GM10847 (cell line): ENCODE measurements around the gene JPH3.

ENCODE experiments used
- POLR2A ChIP-seq: IDR thresholded peaks from 2 replicates; pipeline ENCODE4 v1.6.1; 2011; ENCODE audit not compliant: insufficient read length; ENCODE audit errors: extremely low read depth

The JPH3 gene

DNA sequence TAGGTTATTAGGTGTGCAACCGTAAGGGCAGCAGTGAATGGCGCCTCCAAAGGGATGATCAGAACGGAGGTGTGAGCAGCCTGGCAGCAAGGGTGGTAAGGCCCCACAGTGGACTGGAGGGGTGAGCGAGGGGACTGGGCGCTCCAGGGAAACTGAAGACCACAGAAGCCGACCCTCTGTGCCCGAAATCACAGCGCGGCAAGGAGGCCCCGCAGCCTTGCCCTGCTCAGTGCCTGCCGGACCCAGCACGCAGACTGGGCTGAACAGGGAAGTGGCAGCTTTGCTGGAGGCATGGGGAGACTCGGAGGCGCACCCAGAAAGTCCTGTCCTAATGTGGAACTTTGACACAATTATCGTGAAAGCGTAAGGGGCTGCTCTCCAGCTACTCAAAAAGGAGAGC, 125.0 kb downstream of the JPH3 start:
- no peak for TF ChIP-seq POLR2A

- no peak for TF ChIP-seq POLR2A
Observed at GRCh38 chr16:87728026-87728425, 125.7 kb downstream of the JPH3 start.

GRCh38 chr16:87729266-87729954, 127.1 kb downstream of the JPH3 start:
- no peak for TF ChIP-seq POLR2A

- no peak for TF ChIP-seq POLR2A
Observed at GRCh38 chr16:87731607-87732006, 129.3 kb downstream of the JPH3 start.

GRCh38 chr16:87733190-87733589, 130.9 kb downstream of the JPH3 start:
- TF ChIP-seq POLR2A = no peak

GRCh38 chr16:87734644-87735043, 132.3 kb downstream of the JPH3 start:
- no peak for TF ChIP-seq POLR2A

DNA sequence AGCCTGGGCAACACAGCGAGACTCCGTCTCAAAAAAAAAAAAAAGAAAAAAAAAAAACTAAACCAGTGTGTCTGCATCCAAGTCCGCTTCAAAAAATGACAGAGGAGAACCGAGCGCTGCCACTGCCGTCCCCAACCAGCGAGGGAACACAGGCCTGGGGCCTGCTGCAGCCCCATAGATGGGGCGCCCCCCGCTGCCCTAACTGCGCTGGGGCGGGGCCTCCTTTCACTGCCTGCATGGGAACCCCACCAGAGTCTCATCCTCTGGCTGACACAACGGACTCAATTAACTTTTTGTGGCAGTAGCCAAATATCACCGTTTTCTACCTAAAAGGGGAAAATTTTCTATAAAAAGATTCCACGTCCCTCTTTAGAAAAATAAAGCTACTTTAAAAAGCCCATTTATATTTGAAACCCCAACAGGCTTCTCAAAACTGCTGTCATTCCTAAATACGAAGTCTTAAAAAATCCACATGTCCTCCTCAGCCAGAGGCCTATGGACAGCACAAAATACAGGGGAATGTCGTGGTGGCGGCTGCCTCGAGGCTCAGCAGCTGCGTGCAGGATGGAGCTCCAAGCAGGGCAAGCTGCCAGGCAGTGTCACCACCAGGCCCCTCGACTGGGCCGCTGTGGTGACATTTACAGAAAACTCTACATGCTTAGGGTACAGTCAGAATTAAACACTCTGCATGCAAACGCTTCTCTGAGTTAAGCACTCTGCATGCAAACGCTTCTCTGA, 133.1 kb downstream of the JPH3 start:
- no peak for TF ChIP-seq POLR2A

DNA sequence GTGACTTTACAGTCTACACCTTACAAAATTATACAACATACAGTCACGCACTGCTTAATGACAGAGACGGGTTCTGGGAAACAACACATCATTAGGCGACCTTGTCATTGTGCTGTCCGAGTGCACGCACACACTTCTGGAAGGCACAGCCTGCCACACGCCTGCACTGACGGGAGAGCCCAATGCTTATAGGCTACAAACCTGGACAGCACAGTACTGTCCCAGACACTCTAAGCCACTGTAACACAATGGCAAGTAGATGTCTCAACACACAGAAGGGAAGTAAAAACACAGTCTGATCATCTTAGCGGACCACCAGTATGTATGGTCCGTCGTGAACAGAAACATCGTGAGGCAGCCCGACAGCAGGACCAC, 133.7 kb downstream of the JPH3 start:
- no peak for TF ChIP-seq POLR2A

GRCh38 chr16:87739801-87740200, 137.5 kb downstream of the JPH3 start:
- TF ChIP-seq POLR2A = no peak

- no peak for TF ChIP-seq POLR2A
Observed at GRCh38 chr16:87740441-87740840, 138.1 kb downstream of the JPH3 start.

GRCh38 chr16:87740909-87741424, 138.7 kb downstream of the JPH3 start:
- no peak for TF ChIP-seq POLR2A

GRCh38 chr16:87741700-87742415, 139.6 kb downstream of the JPH3 start:
- TF ChIP-seq POLR2A = no peak

DNA sequence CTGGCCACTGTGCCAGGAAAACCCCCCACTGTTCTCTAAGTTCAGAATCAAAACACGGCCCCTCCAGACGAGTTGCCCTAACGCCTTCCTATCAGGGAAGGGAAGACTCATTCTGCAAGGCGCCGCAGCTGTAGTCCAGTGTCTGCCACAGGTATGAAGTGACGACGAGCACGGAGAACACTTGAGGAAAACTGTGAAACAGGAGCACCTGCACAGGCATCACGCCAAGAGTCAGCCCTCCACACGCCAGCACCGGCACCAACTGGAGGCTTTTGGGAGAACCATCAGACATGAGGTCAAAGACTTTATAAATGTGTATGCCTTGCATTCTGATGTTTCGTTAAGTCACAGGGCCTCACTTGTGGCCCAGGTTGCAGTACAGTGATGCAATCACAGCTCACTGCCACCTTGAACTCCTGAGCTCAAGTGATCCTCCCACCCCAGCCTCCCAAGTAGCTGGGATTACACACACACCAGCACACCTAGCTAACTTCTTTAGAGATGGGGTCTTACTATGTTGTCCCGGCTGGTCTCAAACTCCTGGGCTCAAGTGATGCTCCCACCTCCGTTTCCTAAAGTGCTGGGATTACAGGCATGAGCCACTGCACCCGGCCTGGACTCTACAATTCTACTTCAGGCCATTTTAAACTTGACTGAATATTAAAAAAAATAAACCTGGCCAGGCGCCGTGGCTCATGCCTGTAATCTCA, 140.6 kb downstream of the JPH3 start:
- TF ChIP-seq POLR2A = no peak

GRCh38 chr16:87744750-87745514, 142.6 kb downstream of the JPH3 start:
- no peak for TF ChIP-seq POLR2A

- no peak for TF ChIP-seq POLR2A
Observed at GRCh38 chr16:87746178-87746577, 143.9 kb downstream of the JPH3 start.
